Fibroblast of gingiva (primary cell): Measurements from ENCODE around the gene SYCP2L.
"Not testable (repeated sequence)": the region's sequence is repeated elsewhere in the genome, so short reads cannot be mapped to it uniquely, and the experiment has no call there.

ENCODE experiments used
- DNase-seq: peaks from one replicate; pipeline ENCODE4 v3.0.0-alpha.2; 2011; ENCODE audit warnings: low read depth

Gene SYCP2L

GRCh38 chr6:10886691-10887502 is at the start of gene SYCP2L:
Gene SYCP2L, plus strand, starts transcription at chr6:10887052. Its CDS starts 75 bp downstream, at chr6:10887127.
- DNase-seq: peak; percentile 4

GRCh38 chr6:10837622-10837994 is 49.2 kb upstream of the SYCP2L start:
- DNase-seq: no peak

- peak; percentile 60 for DNase-seq
Measured at GRCh38 chr6:10837995-10838793, 48.7 kb upstream of the SYCP2L start, which contains the start of gene MAK. Gene MAK, minus strand, starts transcription at chr6:10838539. Its CDS starts 7,891 bp downstream, at chr6:10830648.

GRCh38 chr6:10838794-10839333 is 48.0 kb upstream of the SYCP2L start:
- no peak for DNase-seq

GRCh38 chr6:10843554-10843953 is 43.3 kb upstream of the SYCP2L start:
- DNase-seq: no peak

DNA sequence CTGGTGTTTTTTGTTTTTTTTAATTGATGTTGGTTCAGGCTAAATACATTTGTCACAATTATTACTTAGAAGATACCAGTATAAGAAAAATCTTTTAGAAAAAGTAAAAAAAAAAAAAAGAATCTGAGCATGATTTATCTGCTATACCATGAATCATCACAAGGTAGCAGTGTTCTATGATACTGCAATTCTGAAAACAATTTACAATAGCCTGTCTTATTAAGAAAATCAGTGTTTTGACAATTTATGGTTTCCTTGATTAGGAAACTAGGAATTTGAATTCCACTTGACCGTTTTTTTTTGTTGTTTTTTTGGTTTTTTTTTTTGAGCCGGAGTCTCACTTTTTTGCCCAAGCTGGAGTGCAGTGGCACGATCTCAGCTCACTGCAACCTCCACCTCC is 39.2 kb upstream of the SYCP2L start:
- DNase-seq: no peak

DNA sequence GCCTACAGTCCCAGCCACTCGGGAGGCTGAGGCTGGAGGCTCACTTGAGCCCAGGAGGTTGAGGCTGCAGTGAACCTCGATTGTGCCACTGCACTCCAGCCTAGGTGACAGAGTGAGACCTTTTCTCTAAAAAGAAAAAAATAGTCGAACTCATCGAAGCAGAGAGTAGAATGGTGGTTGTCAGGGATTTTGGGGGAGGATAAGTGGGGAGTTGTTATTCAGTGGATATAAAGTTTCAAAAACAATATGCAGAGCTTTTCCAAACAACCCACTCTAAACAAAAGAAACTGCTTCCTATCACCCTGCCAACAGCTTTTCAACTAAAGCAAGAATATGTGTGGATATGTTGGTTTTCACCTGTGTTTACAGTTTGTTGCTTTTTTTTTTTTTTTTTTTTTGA is 37.0 kb upstream of the SYCP2L start:
- DNase-seq: no peak

GRCh38 chr6:10850728-10851127 is 36.1 kb upstream of the SYCP2L start:
- no peak for DNase-seq

- DNase-seq: no peak
Measured at GRCh38 chr6:10852361-10852960, 34.4 kb upstream of the SYCP2L start.

- DNase-seq: not testable (repeated sequence)
Measured at GRCh38 chr6:10853849-10854300, 33.0 kb upstream of the SYCP2L start.

- DNase-seq: no peak
Measured at GRCh38 chr6:10854922-10855632, 31.8 kb upstream of the SYCP2L start.

DNA sequence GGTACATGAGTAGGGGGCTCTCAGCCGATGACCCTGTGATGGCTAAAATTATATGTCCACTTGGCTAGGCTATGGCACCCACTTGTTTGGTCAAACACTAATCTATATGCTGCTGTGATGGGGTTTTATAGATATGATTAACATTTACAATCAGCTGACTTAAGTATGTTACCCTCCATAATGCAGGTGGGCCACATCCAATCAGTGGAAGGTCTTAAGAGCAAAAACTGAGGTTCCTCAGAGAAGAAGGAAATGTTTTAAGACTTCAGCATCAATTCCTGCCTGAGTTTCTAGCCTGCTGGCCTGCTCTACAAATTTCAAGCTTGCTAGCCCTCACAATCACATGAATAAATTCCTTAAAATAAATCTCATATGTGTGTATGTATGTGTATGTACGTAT is 29.6 kb upstream of the SYCP2L start:
- no peak for DNase-seq

DNA sequence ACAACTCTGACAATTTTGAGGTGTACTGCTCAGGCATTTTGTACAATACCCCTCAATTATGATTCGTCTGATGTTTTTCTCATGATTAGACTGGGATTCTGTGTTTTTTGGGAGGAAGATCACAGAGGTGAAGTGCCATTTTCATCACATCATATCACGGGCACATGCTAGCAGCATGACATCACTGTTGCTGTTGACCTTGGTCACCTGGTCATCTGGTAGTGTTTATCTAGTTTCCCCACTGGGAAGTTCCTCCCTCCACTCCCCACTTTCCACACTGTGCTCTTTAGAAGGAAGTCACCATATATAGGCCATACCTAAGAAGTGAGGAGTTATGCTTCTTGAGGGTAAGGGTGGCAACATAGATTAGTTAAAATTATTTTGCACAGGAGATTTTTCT is 25.8 kb upstream of the SYCP2L start:
- no peak for DNase-seq

- no peak for DNase-seq
Measured at GRCh38 chr6:10862361-10862760, 24.5 kb upstream of the SYCP2L start.

- DNase-seq: not testable (repeated sequence)
Measured at GRCh38 chr6:10863031-10863430, 23.8 kb upstream of the SYCP2L start.

DNA sequence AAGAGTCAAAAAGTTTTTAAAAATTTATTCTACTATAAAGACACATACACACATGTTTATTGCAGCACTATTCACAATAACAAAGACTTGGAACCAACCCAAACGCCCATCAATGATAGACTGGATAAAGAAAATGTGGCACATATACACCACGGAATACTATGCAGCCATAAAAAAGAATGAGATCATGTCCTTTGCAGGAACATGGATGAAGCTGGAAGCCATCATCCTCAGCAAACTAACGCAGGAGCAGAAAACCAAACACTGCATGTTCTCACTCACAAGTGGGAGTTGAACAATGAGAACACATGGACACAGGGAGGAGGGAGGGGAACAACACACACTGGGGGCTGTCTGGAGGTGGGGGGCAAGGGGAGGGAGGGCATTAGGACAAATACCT is 20.1 kb upstream of the SYCP2L start:
- DNase-seq: not testable (repeated sequence)

GRCh38 chr6:10867952-10868351 is 18.9 kb upstream of the SYCP2L start:
- no peak for DNase-seq

GRCh38 chr6:10873374-10873773 is 13.5 kb upstream of the SYCP2L start:
- no peak for DNase-seq

DNA sequence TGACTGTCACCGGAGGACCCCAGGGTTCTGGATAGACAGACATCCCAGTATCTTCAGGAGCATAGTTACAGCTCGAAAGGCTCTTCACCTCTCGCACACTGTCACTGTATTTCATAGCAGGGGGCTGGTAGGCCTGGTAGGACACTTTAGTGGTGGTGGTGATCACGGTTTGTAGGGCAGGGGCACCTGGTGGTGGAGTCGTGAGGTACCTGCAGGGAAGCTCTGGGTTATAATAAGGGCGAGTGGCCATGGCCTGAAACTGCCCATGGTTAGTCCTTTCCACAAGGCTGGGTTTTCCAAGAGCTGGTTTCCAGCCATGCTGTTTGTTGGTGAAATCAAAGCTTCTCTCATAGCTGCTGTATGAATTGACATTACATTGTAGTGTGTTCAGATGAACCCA is 12.6 kb upstream of the SYCP2L start:
- no peak for DNase-seq

DNA sequence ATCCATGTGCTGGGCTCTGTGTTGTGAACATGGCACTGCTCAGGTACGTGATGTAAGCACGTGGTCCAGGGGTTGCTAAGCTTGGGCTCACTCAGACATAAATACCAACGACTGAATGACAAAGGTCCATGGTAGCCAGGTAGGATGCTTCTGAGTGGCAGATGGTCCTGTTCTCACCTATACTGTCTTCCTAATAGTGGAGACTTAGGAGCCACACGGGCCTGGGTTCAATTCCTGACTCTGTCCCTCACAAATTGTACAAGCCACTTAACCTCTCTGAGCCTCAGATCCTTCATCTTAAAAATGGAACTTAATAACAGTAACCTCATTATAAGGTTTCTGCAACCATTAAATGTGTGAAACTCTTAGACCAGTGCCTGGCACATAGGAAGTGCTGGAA is 11.8 kb upstream of the SYCP2L start:
- no peak for DNase-seq

DNA sequence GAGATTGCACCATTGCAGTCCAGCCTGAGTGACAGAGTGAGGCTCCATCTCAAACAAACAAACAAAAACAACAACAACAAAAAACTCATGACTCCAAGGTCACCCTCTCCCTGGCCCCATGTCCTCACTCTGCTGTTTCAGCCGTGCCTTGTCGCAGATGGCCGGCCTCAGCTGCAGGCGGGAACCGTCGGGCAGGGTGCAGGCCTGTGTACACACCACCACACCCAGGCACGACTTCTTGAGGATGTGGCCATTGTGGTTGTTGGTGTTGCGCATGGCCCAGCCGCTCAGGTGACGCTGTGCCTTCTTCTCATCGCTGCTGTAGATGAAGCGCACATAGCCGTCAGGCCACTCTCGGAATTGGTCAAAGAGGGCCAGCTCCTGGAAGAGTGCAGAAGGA is 9.8 kb upstream of the SYCP2L start:
- DNase-seq: no peak

DNA sequence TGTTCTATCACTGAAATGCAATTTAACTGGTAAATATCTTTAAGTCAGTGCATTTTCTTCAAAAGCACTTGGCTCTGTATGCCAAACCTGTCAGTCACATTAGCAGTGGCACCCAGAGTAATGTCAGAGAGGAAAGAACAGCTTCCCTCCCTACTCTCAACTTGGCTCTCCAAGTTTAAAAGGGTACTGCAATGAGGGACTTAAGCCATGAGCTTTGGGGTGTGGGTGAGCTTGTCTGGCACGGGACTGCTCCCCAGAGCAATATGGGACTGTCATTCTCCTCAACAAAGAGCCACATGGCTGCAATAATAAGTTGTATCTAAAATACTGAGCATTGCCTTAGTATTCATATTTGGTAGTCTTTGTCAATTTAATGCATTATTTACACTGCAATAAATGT is 9.0 kb upstream of the SYCP2L start:
- no peak for DNase-seq
